ENCODE data around the gene NFIL3. TPM values are rescaled to one million over a fixed set of nuclear protein-coding genes. Genes with fewer than 3 reads are reported as not detected.
"Not testable (repeated sequence)": the region's sequence is repeated elsewhere in the genome, so short reads cannot be mapped to it uniquely, and the experiment has no call there.

Gene NFIL3
- total RNA-seq, 2 donors from 2014 or later: 13.7 to 32.5 TPM

DNA sequence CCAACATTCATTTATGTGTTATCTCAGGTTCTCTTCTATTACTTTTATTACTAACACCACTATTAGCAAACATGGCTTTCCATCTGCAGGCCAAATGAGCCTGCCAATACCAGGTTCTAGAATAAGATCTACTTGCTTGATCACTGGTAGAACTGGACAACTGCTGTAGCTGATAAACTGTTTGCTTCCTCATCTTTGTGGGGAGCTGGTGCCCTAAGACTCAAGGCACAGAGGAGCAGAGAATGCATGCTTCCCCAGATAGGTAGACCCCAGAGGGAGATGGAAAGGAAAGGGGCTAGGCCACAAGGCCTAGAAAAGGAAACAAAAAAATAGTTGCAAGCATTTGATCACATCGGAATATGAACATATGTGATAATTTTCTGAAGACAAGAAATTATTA, 31.2 kb downstream of the NFIL3 start:
- TF ChIP-seq CTCF (IDR thresholded peaks at IDR 0.05): no peak
- H3K9ac ChIP-seq (ENCODE audit: low read depth in 2 of 2, low read length in 2 of 2): no peak overlapping the region
- intact Hi-C loops (cut with DNase I): no loop called here
- no peaks in the 10 kb centered on the region for H3K9me3 ChIP-seq
- no peaks in the 10 kb centered on the region for H3K27me3 ChIP-seq
- no peak for DNase-seq
- H3K27ac ChIP-seq: no peak overlapping the region
- H3K4me1 ChIP-seq: no peaks in the 10 kb centered on the region
- no peaks in the 10 kb centered on the region for H3K36me3 ChIP-seq
- no peak overlapping the region for H3K4me3 ChIP-seq

GRCh38 chr9:91391818-91392217, 31.8 kb downstream of the NFIL3 start:
- DNase-seq: no peak
- no peak for TF ChIP-seq CTCF (IDR thresholded peaks at IDR 0.05)
- Histone ChIP-seq H3K9me3 (no peaks in the 10 kb centered on the region), H3K27ac (no peak overlapping the region), H3K9ac (ENCODE audit: low read depth in 2 of 2, low read length in 2 of 2) (no peak overlapping the region), H3K4me3 (no peak overlapping the region), H3K27me3 (no peaks in the 10 kb centered on the region), H3K36me3 (no peaks in the 10 kb centered on the region), H3K4me1 (no peaks in the 10 kb centered on the region)
- intact Hi-C loops (cut with DNase I): no loop called here

DNA sequence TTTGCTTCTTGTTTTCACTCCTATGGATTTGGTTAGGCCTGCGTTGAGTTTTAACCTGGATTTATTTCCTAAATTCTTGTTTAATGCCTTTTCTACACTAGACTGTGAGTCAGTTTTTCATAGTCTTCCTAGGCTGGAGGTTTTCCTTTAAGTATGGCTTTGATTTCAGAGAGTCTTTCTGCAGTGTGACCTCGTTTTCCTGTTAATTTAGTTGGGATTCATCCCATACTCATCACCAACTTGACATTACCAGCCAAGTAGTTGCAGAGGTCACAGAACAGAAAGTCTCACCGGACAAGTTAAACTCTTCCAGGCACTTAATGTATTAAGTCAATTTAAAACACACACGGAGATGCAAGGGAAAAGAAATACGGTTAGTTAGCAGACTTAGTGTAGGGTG, 32.2 kb downstream of the NFIL3 start:
- Histone ChIP-seq H3K9ac (ENCODE audit: low read depth in 2 of 2, low read length in 2 of 2) (no peak overlapping the region), H3K27me3 (no peaks in the 10 kb centered on the region), H3K4me1 (no peaks in the 10 kb centered on the region), H3K4me3 (no peak overlapping the region), H3K36me3 (no peaks in the 10 kb centered on the region), H3K27ac (no peak overlapping the region), H3K9me3 (no peaks in the 10 kb centered on the region)
- intact Hi-C loops (cut with DNase I): no loop called here
- DNase-seq: no peak
- TF ChIP-seq CTCF (IDR thresholded peaks at IDR 0.05): no peak

GRCh38 chr9:91389686-91390085, 33.9 kb downstream of the NFIL3 start:
- H3K36me3 ChIP-seq; H3K4me3 ChIP-seq; H3K4me1 ChIP-seq; H3K9ac ChIP-seq (ENCODE audit: low read depth in 2 of 2, low read length in 2 of 2); H3K9me3 ChIP-seq; intact Hi-C loops (cut with DNase I); DNase-seq; H3K27ac ChIP-seq; H3K27me3 ChIP-seq: not testable (repeated sequence)

DNA sequence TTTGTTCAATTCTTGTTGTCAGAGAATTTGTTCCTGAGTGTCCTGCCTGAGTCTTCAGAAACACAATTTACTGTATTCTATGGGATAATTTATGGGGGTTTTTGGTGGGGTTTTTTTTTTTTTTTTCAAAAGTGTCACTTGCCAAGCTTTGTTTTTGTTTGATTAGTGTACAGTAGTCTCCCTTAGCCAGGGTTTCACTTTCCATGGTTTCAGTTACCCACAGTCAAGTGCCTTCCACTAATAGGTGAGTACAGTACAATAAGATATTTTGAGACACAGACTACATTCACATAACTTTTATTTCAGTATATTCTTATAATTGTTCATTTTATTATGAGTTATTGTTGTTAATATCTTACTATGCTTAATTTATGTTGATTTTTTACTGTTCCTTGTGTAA, 36.9 kb downstream of the NFIL3 start:
- no peak overlapping the region for H3K27ac ChIP-seq
- intact Hi-C loops (cut with DNase I): no loop called here

DNA sequence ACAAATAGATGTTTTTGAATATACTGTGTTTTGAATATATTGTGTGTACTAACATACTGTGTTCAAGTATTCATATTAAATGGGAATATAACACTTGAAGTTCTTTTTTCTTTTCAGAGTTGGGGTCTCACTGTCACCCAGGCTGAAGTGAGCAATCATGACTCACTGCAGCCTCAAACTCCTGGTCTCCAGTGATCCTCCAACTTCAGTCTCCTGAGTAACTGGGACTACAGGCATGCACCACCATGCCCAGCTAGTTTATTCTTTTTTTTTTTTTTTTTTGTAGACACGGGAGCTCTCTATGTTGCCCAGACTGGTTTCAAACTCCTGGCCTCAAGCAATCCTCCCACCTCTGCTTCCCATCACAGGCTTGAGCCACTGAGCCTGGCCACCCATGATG, 38.7 kb downstream of the NFIL3 start:
- no peak for DNase-seq
- Histone ChIP-seq H3K9ac (ENCODE audit: low read depth in 2 of 2, low read length in 2 of 2) (no peak overlapping the region), H3K27me3 (no peaks in the 10 kb centered on the region), H3K4me3 (no peak overlapping the region), H3K9me3 (no peaks in the 10 kb centered on the region), H3K4me1 (no peaks in the 10 kb centered on the region), H3K27ac (no peak overlapping the region), H3K36me3 (no peaks in the 10 kb centered on the region)
- no peak for TF ChIP-seq CTCF (IDR thresholded peaks at IDR 0.05)
- intact Hi-C loops (cut with DNase I): no loop called here

More for the DNA sequence above, 36.9 kb downstream of the NFIL3 start:
- no peak overlapping the region for H3K4me3 ChIP-seq
- H3K9ac ChIP-seq (ENCODE audit: low read depth in 2 of 2, low read length in 2 of 2): no peak overlapping the region
- no peaks in the 10 kb centered on the region for H3K4me1 ChIP-seq
- no peaks in the 10 kb centered on the region for H3K36me3 ChIP-seq
- H3K27me3 ChIP-seq: no peaks in the 10 kb centered on the region
- no peak for DNase-seq
- no peak for TF ChIP-seq CTCF (IDR thresholded peaks at IDR 0.05)
- no peaks in the 10 kb centered on the region for H3K9me3 ChIP-seq
